HT-29 (cell line): ENCODE results near the gene DUSP14. TPM values are rescaled to one million over a fixed set of nuclear protein-coding genes. Genes with fewer than 3 reads are reported as not detected.
A peak's percentile ranks its signal among the peaks of the same experiment; 100 is the strongest.

ENCODE experiments used
- DNase-seq: peaks from one replicate; pipeline ENCODE4 v3.0.0-alpha.2; 2015; ENCODE audit warnings: low spot score
- total RNA-seq: library from RNA; depleted of rRNA; stranded (reverse); fragments of >200 nt; shearing (Covaris generic); gene quantifications from 2 replicates; pipeline ENCODE4 v1.2.3, GENCODE V29; 2014

DUSP14 gene
- total RNA-seq, 1 experiment from 2014 or later: 64.2 TPM

GRCh38 chr17:37513711-37514110 is 24.0 kb downstream of the DUSP14 start:
- DNase-seq: no peak

GRCh38 chr17:37516127-37516571 is 26.5 kb downstream of the DUSP14 start:
- no peak for DNase-seq

GRCh38 chr17:37517881-37518280 is 28.2 kb downstream of the DUSP14 start:
- no peak for DNase-seq

- DNase-seq: no peak
Measured at GRCh38 chr17:37518826-37519225, 29.1 kb downstream of the DUSP14 start.

GRCh38 chr17:37519251-37519985 is 29.7 kb downstream of the DUSP14 start:
- no peak for DNase-seq

GRCh38 chr17:37520174-37520573 is 30.5 kb downstream of the DUSP14 start:
- no peak for DNase-seq

GRCh38 chr17:37521821-37522220 is 32.1 kb downstream of the DUSP14 start:
- no peak for DNase-seq

- no peak for DNase-seq
Measured at GRCh38 chr17:37523715-37524219, 34.1 kb downstream of the DUSP14 start.

GRCh38 chr17:37527249-37527851 is 37.7 kb downstream of the DUSP14 start:
- DNase-seq: peak; percentile 87

- DNase-seq: no peak
Measured at GRCh38 chr17:37530420-37530819, 40.7 kb downstream of the DUSP14 start.

- DNase-seq: no peak
Measured at GRCh38 chr17:37532756-37533155, 43.1 kb downstream of the DUSP14 start.

- no peak for DNase-seq
Measured at GRCh38 chr17:37535906-37536305, 46.2 kb downstream of the DUSP14 start.

GRCh38 chr17:37538981-37539659 is 49.4 kb downstream of the DUSP14 start:
- no peak for DNase-seq

- no peak for DNase-seq
Measured at GRCh38 chr17:37541880-37542660, 52.4 kb downstream of the DUSP14 start.

GRCh38 chr17:37543637-37544052 is 54.0 kb downstream of the DUSP14 start:
- DNase-seq: no peak

GRCh38 chr17:37545486-37545885 is 55.8 kb downstream of the DUSP14 start:
- DNase-seq: no peak

- DNase-seq: no peak
Measured at GRCh38 chr17:37546302-37546701, 56.6 kb downstream of the DUSP14 start.

GRCh38 chr17:37547986-37548385 is 58.3 kb downstream of the DUSP14 start:
- no peak for DNase-seq

- no peak for DNase-seq
Measured at GRCh38 chr17:37551788-37552187, 62.1 kb downstream of the DUSP14 start.

GRCh38 chr17:37553401-37553966 is 63.8 kb downstream of the DUSP14 start:
- DNase-seq: no peak

GRCh38 chr17:37555386-37555785 is 65.7 kb downstream of the DUSP14 start:
- DNase-seq: no peak
